Measurements from ENCODE around the gene PITPNM1.

The PITPNM1 gene

DNA sequence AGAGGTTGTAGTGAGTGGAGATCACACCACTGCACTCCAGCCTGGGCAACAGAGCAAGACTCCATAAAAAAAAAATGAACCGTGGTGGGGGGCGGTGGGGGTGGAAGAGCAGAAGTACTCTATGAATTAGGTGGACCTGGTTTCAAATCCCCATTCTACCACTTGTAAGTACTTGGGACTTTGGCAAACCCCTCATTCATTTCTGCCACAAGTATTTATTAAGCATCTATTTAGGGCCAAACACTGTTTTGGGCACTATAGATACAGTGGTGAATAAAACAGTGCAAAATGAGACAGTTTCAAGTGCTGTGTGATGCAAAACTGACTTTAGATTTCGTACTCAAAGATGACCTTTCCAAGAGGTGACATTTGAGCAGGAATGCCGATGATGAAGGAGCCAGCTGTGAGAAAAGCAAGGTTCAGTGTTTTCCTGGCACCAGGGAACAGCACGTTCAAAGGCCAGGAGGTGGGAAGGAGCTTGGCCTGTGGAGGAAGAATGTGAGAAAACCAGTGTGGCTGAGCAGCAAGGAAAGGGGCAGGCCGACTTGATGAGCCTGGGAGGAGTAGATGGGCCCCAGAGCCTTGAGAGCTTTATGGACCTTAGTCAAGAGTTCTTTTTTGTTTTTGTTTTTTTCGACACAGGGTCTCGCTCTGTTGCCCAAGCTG, 34.7 kb downstream of the PITPNM1 start:
- no peak for DNase-seq (ENCODE audit: low read depth)
- H3K4me3 ChIP-seq (ENCODE audit: low read depth, low read length): no peak overlapping the region
- no peak for TF ChIP-seq MYC (IDR thresholded peaks at IDR 0.05; ENCODE audit: low read depth, low read length)
- no peak for TF ChIP-seq MAX (IDR thresholded peaks at IDR 0.05; ENCODE audit: low read depth, low read length)
- no peak for TF ChIP-seq CTCF (IDR thresholded peaks at IDR 0.05; ENCODE audit: low read depth, low read length)
- TF ChIP-seq POLR2A (IDR thresholded peaks at IDR 0.05; ENCODE audit: extremely low read depth, insufficient read length): no peak

DNA sequence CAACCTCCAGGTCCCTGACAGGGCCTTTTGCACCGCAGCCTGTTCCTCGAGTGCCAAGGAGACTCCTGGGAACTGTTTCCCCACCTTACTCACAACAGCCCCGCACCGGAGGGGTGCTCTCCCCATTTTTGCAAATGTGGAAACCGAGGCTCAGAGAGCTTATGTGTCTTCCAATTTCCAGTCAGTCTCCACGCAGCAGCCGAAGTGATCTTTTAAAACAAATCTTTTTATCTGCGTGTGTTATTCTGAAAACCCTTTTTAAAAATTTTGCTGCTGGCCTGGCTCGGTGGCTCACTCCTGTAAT, 35.7 kb downstream of the PITPNM1 start:
- H3K4me3 ChIP-seq (ENCODE audit: low read depth, low read length): peak overlapping the region; percentile 55
- TF ChIP-seq CTCF (IDR thresholded peaks at IDR 0.05; ENCODE audit: low read depth, low read length) (no peak), MAX (IDR thresholded peaks at IDR 0.05; ENCODE audit: low read depth, low read length) (no peak), POLR2A (IDR thresholded peaks at IDR 0.05; ENCODE audit: extremely low read depth, insufficient read length) (no peak), MYC (IDR thresholded peaks at IDR 0.05; ENCODE audit: low read depth, low read length) (no peak)
- DNase-seq (ENCODE audit: low read depth): no peak

DNA sequence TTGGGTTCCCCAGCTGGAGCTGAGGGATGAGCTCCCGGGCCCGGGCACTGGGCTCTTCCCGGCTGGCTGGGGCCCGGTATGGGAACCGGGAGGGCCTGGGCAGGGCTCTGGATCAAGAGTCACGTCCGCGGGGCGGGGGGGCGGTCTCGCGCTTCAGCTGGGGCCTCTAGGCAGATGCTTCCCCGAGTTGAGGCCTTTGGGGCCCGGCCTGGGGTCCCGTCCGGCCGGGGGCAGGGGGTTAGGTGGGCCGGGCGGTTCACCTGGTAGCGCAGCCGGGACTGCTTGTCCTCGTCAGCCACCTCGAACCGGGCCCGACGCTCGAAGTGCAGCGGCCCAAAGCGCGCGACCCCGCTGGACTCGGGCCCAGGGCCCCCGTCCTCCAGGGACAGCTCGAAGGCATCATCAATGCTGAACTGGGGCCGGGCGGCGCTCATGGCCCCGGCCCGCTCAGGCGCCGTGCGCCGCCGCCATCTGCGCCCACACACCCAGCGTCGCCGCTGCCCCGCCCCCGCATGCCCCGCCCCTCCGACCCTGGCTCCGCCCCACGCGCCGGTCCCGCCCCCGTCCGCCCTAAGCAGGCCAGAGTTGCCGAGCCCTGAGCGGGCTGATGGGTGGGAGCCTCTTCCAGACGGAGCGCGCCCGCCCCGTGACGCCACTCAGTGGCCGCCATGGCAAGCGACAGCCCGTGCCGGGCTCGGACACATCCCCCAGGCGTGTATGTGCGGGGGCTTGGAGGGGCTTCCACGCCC, 36.2 kb downstream of the PITPNM1 start, which contains the start of gene TMEM134:
Gene TMEM134, minus strand, starts transcription at position 493 of the 749 bp plus-strand sequence. Its CDS starts 59 bp downstream, at position 434.
- peak; percentile 78; the same call in 1 of the 2 replicates for TF ChIP-seq MYC (IDR thresholded peaks at IDR 0.05; ENCODE audit: low read depth, low read length)
- TF ChIP-seq MAX (IDR thresholded peaks at IDR 0.05; ENCODE audit: low read depth, low read length): peak; percentile 57; the same call in 1 of the 2 replicates
- peak; percentile 93 for TF ChIP-seq POLR2A (IDR thresholded peaks at IDR 0.05; ENCODE audit: extremely low read depth, insufficient read length)
- peak; percentile 57 for TF ChIP-seq CTCF (IDR thresholded peaks at IDR 0.05; ENCODE audit: low read depth, low read length)
- peak within 1 kb of the TSS; percentile 55 for H3K4me3 ChIP-seq (ENCODE audit: low read depth, low read length)
- peak; percentile 95 for DNase-seq (ENCODE audit: low read depth)

DNA sequence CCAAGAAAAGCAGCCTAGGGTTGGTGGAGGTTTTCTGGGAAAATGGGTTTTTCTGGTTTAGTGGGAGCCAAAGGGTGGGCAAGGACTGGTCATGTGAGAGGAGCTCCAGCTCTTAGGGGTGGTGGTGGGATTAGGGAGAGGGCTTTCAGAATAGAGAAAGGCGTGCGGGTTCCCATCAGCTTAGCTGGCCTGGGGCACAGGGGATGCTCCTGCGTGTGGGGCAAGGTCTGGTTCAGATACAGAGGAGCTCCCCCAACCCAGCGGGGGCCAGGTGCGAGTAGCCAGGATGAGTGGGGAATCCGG, 36.8 kb downstream of the PITPNM1 start:
- H3K4me3 ChIP-seq (ENCODE audit: low read depth, low read length): peak overlapping the region; percentile 50
- DNase-seq (ENCODE audit: low read depth): no peak
- TF ChIP-seq CTCF (IDR thresholded peaks at IDR 0.05; ENCODE audit: low read depth, low read length) (no peak), MAX (IDR thresholded peaks at IDR 0.05; ENCODE audit: low read depth, low read length) (no peak), MYC (IDR thresholded peaks at IDR 0.05; ENCODE audit: low read depth, low read length) (no peak), POLR2A (IDR thresholded peaks at IDR 0.05; ENCODE audit: extremely low read depth, insufficient read length) (no peak)

DNA sequence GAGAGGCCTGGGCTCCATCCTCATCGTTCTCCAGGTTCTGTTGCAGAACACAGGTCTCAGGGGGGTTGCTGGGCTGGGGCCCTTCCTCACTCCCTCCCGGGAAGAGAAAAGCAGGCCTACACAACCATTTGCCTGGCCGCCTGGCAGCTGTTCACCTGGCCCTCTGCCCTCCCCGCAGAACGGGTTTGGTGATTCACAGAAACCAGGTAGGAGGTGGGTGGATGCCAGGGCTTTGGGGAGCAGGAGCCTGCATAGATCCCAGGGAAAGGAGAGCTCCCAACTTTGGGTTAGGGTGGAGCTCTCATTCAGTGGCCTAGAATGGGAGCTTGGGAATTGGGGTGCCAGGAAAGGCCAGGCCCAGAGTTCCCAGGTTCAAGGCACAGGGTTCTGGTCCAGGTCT, 37.1 kb downstream of the PITPNM1 start:
- TF ChIP-seq CTCF (IDR thresholded peaks at IDR 0.05; ENCODE audit: low read depth, low read length): no peak
- TF ChIP-seq MYC (IDR thresholded peaks at IDR 0.05; ENCODE audit: low read depth, low read length): no peak
- no peak for TF ChIP-seq POLR2A (IDR thresholded peaks at IDR 0.05; ENCODE audit: extremely low read depth, insufficient read length)
- no peak for TF ChIP-seq MAX (IDR thresholded peaks at IDR 0.05; ENCODE audit: low read depth, low read length)
- peak overlapping the region; percentile 50 for H3K4me3 ChIP-seq (ENCODE audit: low read depth, low read length)
- no peak for DNase-seq (ENCODE audit: low read depth)
